ENCODE results near the gene BCAS4. TPM values are rescaled to one million over a fixed set of nuclear protein-coding genes. Genes with fewer than 3 reads are reported as not detected.

The BCAS4 gene
- total RNA-seq, 1 experiment from 2014 or later: 7.6 TPM

- ChIA-PET CTCF (no interaction called here), POLR2A (ENCODE audit: unreplicated experiment) (no interaction called here)
- H3K4me1 ChIP-seq (replicated peaks; ENCODE audit: insufficient read depth): peaks cover 10% of the 10 kb centered on the region; the same call in 1 of the 2 replicates
- intact Hi-C loops (cut with micrococcal nuclease; ENCODE audit: unreplicated experiment): no loop called here
- no TSS peak for BruUV-seq (replicated peaks)
- H4K20me1 ChIP-seq (ENCODE audit: insufficient read depth): no peaks in the 10 kb centered on the region
- TF ChIP-seq CTCF (conservative IDR thresholded peaks at IDR 0.05): no peak
- TF ChIP-seq EZH2 (IDR thresholded peaks at IDR 0.05; ENCODE audit: low read depth): no peak
- H3K4me2 ChIP-seq: no peak overlapping the region
- 0 out of 2 replicates have a peak, but pooled peaks cover 10% of the 10 kb centered on the region for H3F3A ChIP-seq (ENCODE audit: insufficient read depth, low read depth)
- H3K27ac ChIP-seq: no peak overlapping the region
- no peaks in the 10 kb centered on the region for H3K9me3 ChIP-seq (ENCODE audit: insufficient read depth, low read depth)
- H3K27me3 ChIP-seq (ENCODE audit: insufficient read depth, low read depth): no peaks in the 10 kb centered on the region
- H3K4me3 ChIP-seq: no peak overlapping the region
- H3K79me2 ChIP-seq (ENCODE audit: low read depth): no peaks in the 10 kb centered on the region
- no peak for DNase-seq
- no peak overlapping the region for H2AFZ ChIP-seq
- H3K36me3 ChIP-seq (ENCODE audit: low read depth): no peaks in the 10 kb centered on the region
- no peaks in the 10 kb centered on the region for H3K9me2 ChIP-seq (ENCODE audit: insufficient read depth)
These were observed 31.3 kb downstream of the BCAS4 start for GRCh38 chr20:50826121-50826520.

- BruUV-seq (replicated peaks): no TSS peak
- Histone ChIP-seq H3K9me2 (ENCODE audit: insufficient read depth) (no peaks in the 10 kb centered on the region), H4K20me1 (ENCODE audit: insufficient read depth) (no peaks in the 10 kb centered on the region), H3K4me3 (no peak overlapping the region), H3K27me3 (ENCODE audit: insufficient read depth, low read depth) (no peaks in the 10 kb centered on the region), H2AFZ (no peak overlapping the region), H3K4me2 (no peak overlapping the region), H3F3A (ENCODE audit: insufficient read depth, low read depth) (0 out of 2 replicates have a peak, but pooled peaks cover 10% of the 10 kb centered on the region), H3K4me1 (replicated peaks; ENCODE audit: insufficient read depth) (peaks cover 8% of the 10 kb centered on the region; the same call in 1 of the 2 replicates), H3K36me3 (ENCODE audit: low read depth) (no peaks in the 10 kb centered on the region), H3K79me2 (ENCODE audit: low read depth) (no peaks in the 10 kb centered on the region), H3K9me3 (ENCODE audit: insufficient read depth, low read depth) (no peaks in the 10 kb centered on the region), H3K27ac (no peak overlapping the region)
- no peak for DNase-seq
- ChIA-PET CTCF (no interaction called here), POLR2A (ENCODE audit: unreplicated experiment) (no interaction called here)
- TF ChIP-seq CTCF (conservative IDR thresholded peaks at IDR 0.05) (no peak), EZH2 (IDR thresholded peaks at IDR 0.05; ENCODE audit: low read depth) (no peak)
- intact Hi-C loops (cut with micrococcal nuclease; ENCODE audit: unreplicated experiment): no loop called here
These were observed 33.7 kb downstream of the BCAS4 start for GRCh38 chr20:50828363-50829136.

DNA sequence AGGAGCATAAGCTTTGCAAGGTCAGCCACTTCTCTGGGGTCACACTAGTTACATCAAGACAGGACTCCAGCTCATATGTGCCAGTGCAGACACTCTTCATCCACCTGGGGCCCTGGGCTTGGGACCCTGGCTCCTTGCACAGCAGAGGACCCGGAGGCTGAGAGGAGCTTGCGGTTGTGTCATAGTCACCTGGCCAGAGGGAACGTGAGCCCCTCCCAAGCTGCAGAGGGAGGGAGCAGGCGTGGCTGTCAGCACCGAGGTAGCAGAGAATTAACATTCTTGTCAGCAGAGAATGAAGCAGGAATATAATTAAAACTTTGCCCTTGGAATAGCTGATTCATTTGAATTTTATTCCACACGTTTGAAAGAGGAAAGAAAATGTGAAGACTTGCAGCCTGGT lies 36.8 kb downstream of the BCAS4 start:
- Histone ChIP-seq H3K36me3 (ENCODE audit: low read depth) (no peaks in the 10 kb centered on the region), H2AFZ (no peak overlapping the region), H3K9me2 (ENCODE audit: insufficient read depth) (no peaks in the 10 kb centered on the region), H3K9me3 (ENCODE audit: insufficient read depth, low read depth) (no peaks in the 10 kb centered on the region), H3K79me2 (ENCODE audit: low read depth) (no peaks in the 10 kb centered on the region), H4K20me1 (ENCODE audit: insufficient read depth) (no peaks in the 10 kb centered on the region), H3K27me3 (ENCODE audit: insufficient read depth, low read depth) (no peaks in the 10 kb centered on the region), H3K4me2 (no peak overlapping the region), H3K4me1 (replicated peaks; ENCODE audit: insufficient read depth) (no peaks in the 10 kb centered on the region), H3F3A (ENCODE audit: insufficient read depth, low read depth) (no peaks in the 10 kb centered on the region), H3K27ac (no peak overlapping the region), H3K4me3 (no peak overlapping the region)
- CTCF ChIA-PET: interaction anchor here (0.6 kb wide), 1 partner anchor 46 kb away, joined by 4 read pairs; no protein-coding TSS in a partner anchor
- intact Hi-C loops (cut with micrococcal nuclease; ENCODE audit: unreplicated experiment): no loop called here
- POLR2A ChIA-PET (ENCODE audit: unreplicated experiment): no interaction called here
- no peak for DNase-seq
- TF ChIP-seq CTCF (conservative IDR thresholded peaks at IDR 0.05): no peak
- BruUV-seq (replicated peaks): no TSS peak

Data from PC-9 (cell line).